Left renal pelvis (tissue), 4 donors: Measurements from ENCODE around the gene CCDC34. TPM values are rescaled to one million over a fixed set of nuclear protein-coding genes. Genes with fewer than 3 reads are reported as not detected.
"Not testable (repeated sequence)": the region's sequence is repeated elsewhere in the genome, so short reads cannot be mapped to it uniquely, and the experiment has no call there.

Experiments
- DNase-seq, 4 donors: peaks; one replicate each; pipeline ENCODE4 v3.0.0-alpha.2; 2013; ENCODE audit warnings: low read depth in 4 of 4, low spot score in 3 of 4
- polyA plus RNA-seq, 4 donors: library from polyadenylated mRNA; unstranded; fragments of 120-200 nt; gene quantifications; one replicate each; pipeline ENCODE4 v1.2.1, GENCODE V29; 2013; ENCODE audit not compliant: insufficient read length in 4 of 4

Gene CCDC34
- polyA plus RNA-seq, 4 donors, result 22.2 to 31.7 (median 25.6) TPM

- no peak for DNase-seq
Observed at GRCh38 chr11:27363576-27364117, 632 bp upstream of the CCDC34 start.

GRCh38 chr11:27361649-27362431 lies 1.2 kb downstream of the CCDC34 start:
- no peak for DNase-seq

- DNase-seq, result no peak
Observed at GRCh38 chr11:27358296-27358695, 4.7 kb downstream of the CCDC34 start.

- DNase-seq, result no peak
Observed at GRCh38 chr11:27357250-27357649, 5.8 kb downstream of the CCDC34 start.

DNA sequence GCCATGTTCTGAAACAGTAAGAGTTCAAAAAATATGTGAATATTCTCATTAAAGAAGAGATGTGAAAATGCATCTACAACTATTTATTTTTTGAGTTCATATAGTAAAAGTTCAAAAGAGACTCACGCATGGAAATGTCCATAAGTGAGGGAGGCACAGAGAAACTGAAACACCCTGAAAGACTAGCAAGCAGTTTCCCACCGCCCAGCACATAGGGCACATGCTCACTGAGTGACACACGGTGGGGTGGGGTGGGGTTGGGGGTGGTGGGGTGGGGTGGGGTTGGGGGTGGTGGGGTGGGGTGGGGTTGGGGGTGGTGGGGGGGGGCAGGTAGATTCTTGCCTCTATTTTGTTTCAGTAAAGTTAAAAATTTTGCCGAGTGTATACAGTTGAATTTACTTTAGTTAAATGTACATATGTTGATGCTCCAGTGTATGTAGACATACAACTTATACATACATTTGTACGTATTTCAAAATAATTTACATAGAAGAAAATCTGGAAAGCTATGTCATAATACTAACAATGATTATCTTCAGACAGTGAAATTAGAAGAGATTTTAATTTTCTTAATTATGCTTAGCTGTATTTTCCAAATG lies 6.3 kb downstream of the CCDC34 start:
- DNase-seq, result no peak

GRCh38 chr11:27355575-27356104 lies 7.4 kb downstream of the CCDC34 start:
- DNase-seq, result no peak

GRCh38 chr11:27354359-27354965 lies 8.6 kb downstream of the CCDC34 start:
- no peak for DNase-seq

- no peak for DNase-seq
Observed at GRCh38 chr11:27353593-27354358, 9.2 kb downstream of the CCDC34 start.

GRCh38 chr11:27352781-27353180 lies 10.2 kb downstream of the CCDC34 start:
- DNase-seq, result no peak

DNA sequence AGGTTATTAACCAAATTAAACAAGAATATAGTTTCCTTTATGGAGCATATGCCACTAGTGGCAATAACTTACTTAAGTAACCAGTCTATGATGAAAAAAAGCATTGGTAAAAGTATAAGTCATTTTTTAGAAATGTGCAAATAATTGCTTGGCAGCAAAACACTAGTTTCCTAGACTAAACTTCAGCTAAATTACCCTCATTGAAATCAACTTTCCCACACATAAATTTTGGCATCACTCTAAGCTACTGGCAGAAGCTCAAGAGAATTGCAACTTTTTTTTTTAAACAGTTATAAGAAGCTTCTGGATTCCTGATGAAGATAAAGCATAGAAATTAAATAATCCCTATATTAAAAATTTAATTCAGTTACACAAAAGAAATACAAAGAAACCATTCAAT lies 12.5 kb downstream of the CCDC34 start:
- no peak for DNase-seq

DNA sequence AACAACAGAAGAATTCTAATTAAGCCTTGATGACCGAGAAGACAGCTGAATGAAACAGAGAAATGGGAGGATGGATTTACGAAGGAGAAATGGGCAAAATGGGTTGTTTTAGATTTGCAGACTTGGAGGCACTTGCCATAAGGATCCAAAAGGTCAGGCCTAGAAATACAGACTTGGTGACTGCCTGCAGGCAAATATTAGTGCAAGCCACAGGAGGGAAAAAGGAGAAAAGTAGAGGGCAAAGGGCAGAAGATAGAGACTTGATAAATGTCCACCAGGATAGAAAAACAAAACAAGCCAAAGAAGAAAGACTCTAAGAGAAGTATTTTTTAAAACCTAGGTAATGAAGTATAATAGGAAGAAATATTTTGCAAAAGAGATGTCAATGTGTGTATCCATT lies 13.1 kb downstream of the CCDC34 start:
- DNase-seq, result no peak

- DNase-seq, result no peak
Observed at GRCh38 chr11:27348340-27348873, 14.6 kb downstream of the CCDC34 start.

DNA sequence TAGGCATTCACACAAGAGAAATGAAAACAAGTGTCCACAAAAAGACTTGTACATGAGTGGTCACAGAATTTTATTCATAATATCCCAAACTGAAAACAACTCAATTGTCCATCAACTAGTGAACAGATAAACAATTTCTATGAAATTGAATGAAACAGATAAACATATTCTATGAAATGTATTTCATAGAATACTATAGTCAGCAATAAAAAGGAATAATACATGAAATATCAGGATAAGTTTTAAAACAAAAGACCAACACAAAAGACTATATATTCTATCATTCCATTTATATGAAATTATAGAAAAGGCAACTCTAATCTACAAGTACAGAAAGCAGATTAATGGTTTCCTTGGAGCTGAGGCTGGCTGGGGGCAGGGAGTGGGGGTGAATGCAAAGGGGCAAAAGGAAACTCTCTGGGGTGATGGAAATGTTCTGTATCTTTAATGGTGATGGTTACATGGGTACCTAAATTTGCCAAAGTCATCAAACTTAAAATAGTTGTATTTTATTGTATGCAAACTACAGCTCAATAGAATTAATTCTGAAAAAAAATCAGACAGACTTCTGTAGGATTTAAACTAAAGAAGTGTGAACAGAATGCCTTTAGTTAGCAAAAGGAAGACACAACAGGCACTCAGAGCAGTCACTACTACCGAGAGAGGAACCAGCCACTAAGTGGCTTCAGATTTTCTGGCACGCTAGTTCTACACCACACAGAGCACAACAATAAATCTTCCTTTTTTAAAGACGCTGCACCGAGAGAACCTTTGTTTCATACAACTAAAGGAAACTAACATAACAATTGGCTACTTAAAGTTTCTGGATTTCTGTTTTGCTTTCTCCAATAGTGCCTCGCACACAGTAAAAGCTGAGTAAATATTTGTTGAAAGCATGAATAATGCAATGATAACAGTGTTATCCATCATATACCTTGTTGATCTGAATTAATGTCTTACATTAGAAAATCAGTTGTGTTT lies 15.4 kb downstream of the CCDC34 start:
- no peak for DNase-seq

- no peak for DNase-seq
Observed at GRCh38 chr11:27339941-27340340, 23.1 kb downstream of the CCDC34 start.

GRCh38 chr11:27334764-27335163 lies 28.3 kb downstream of the CCDC34 start:
- DNase-seq, result not testable (repeated sequence)

GRCh38 chr11:27331981-27332380 lies 31.0 kb downstream of the CCDC34 start:
- DNase-seq, result no peak

DNA sequence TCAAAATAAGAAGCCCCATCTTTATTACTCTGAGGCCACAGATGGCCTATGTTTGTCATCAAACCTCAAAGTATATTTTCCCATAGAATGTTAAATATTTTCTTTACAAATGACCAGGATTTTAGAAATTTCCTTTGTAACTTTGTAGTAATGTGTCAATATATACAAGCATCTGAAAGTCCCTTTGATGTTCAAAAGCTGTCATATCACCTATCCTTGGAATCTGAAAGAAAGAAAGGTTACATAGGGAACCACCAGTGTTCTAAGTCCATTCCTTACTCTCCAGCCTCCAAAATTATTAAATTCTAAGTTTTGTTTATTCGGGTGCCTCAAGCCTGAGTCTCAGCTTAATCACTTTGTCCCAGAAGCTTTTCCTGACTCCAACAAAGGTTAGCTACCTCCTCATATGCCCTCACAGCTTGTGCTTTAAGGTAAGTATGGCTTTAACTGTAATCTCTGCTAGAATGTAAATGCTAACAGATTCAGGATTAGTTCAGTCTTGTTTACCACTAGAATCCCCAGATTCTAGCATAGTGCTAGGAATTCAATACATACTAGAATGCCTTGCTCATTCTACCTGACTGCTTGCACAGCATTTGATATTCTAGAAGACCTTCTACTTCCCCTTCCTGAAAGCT lies 32.3 kb downstream of the CCDC34 start:
- DNase-seq, result no peak

DNA sequence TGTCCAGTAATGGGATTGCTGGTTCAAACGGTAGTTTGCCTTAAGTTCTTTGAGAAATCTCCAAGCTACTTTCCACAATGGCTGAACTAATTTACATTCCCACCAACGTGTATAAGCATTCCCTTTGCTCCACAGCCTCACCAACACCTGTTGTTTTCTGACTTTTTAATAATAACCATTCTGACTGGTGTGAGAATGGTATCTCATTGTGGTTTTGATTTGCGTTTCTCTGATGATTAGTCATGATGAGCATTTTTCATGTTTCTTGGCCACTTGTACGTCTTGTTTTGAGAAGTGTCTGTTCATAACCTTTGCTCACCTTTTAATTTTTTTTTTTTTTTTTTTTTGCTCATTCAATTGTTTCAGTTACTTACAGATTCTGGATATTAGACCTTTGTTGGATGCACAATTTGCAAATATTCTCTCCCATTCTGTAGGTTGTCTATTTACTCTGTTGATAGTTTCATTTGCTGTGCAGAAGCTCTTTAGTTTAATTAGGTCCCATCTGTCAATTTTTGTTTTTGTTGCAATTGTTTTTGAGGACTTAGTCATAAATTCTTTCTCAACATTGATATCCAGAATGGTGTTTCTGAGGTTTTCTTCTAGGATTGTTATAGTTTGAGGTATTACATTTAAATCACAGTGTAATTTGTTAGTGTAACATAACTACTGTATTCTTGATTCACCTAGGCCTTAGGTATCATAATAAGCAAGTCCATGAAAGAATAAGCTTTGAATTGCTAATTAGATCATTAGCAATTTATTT lies 33.0 kb downstream of the CCDC34 start:
- DNase-seq, result no peak
